HEK293T (cell line): Measurements from ENCODE around the gene NBAS.
"Not testable (repeated sequence)": the region's sequence is repeated elsewhere in the genome, so short reads cannot be mapped to it uniquely, and the experiment has no call there.

Experiments used
- CTCF ChIA-PET: fragments of 350-600 bp; formaldehyde crosslinking; extraction: SDS; loops from one replicate; lab custom pipeline; 2021; ENCODE audit warnings: antibody characterized with exemption, inconsistent platforms; lab: Yijun Ruan, JAX
- POLR2A ChIA-PET: fragments of 350-600 bp; formaldehyde crosslinking; extraction: SDS; loops from one replicate; lab custom pipeline; 2020; ENCODE audit warnings: antibody characterized with exemption, inconsistent platforms; lab: Yijun Ruan, JAX
- DNase-seq: peaks from one replicate; pipeline ENCODE4 v3.0.0; 2012; ENCODE audit warnings: mixed read lengths; ENCODE audit errors: extremely low spot score
- ARNT ChIP-seq: fragments of 450-650 bp; IDR thresholded peaks from 2 replicates; pipeline ENCODE4 v1.6.1; 2017; ENCODE audit warnings: mild to moderate bottlenecking
- BHLHE40 ChIP-seq: fragments of 450-650 bp; IDR thresholded peaks from 2 replicates; pipeline ENCODE4 v1.6.1; 2016; ENCODE audit warnings: mild to moderate bottlenecking, moderate library complexity, borderline replicate concordance
- CTBP1 ChIP-seq: fragments of 450-650 bp; IDR thresholded peaks from 2 replicates; pipeline ENCODE4 v1.6.1; 2016; ENCODE audit warnings: borderline replicate concordance
- ELF4 ChIP-seq: fragments of 450-650 bp; IDR thresholded peaks from 2 replicates; pipeline ENCODE4 v1.6.1; 2017; ENCODE audit warnings: antibody characterized with exemption
- FOXA1 ChIP-seq: fragments of 450-650 bp; IDR thresholded peaks from 2 replicates; pipeline ENCODE4 v1.6.1; 2016; ENCODE audit warnings: mild to moderate bottlenecking
- FOXK2 ChIP-seq: fragments of 450-650 bp; IDR thresholded peaks from 2 replicates; pipeline ENCODE4 v1.6.1; 2016; ENCODE audit warnings: mild to moderate bottlenecking
- FOXM1 ChIP-seq: fragments of 450-650 bp; IDR thresholded peaks from 2 replicates; pipeline ENCODE4 v1.6.1; 2017; ENCODE audit warnings: mild to moderate bottlenecking, borderline replicate concordance
- HDGF ChIP-seq: fragments of 450-650 bp; IDR thresholded peaks from 2 replicates; pipeline ENCODE4 v1.6.1; 2017; ENCODE audit warnings: antibody characterized with exemption, borderline replicate concordance
- L3MBTL2 ChIP-seq: fragments of 450-650 bp; conservative IDR thresholded peaks from 2 replicates; pipeline ENCODE4 v1.6.1; 2016; ENCODE audit warnings: mild to moderate bottlenecking
- LEF1 ChIP-seq: fragments of 450-650 bp; IDR thresholded peaks from 2 replicates; pipeline ENCODE4 v1.6.1; 2017; ENCODE audit warnings: mild to moderate bottlenecking, borderline replicate concordance
- NFRKB ChIP-seq: fragments of 450-650 bp; IDR thresholded peaks from 2 replicates; pipeline ENCODE4 v1.6.1; 2016; ENCODE audit warnings: mild to moderate bottlenecking, moderate library complexity
- SP1 ChIP-seq: fragments of 450-650 bp; IDR thresholded peaks from 2 replicates; pipeline ENCODE4 v1.6.1; 2017
- SUZ12 ChIP-seq: fragments of 450-650 bp; IDR thresholded peaks from 2 replicates; pipeline ENCODE4 v1.6.1; 2016; ENCODE audit warnings: mild to moderate bottlenecking
- TARDBP ChIP-seq: fragments of 450-650 bp; IDR thresholded peaks from 2 replicates; pipeline ENCODE4 v1.6.1; 2016
- ZNF384 ChIP-seq: fragments of 450-650 bp; IDR thresholded peaks from 2 replicates; pipeline ENCODE4 v1.6.1; 2016
- TF ChIP-seq, protein P1 (sequence below): fragments of 450-650 bp; IDR thresholded peaks from 2 replicates; pipeline ENCODE4 v1.6.1; 2016

Gene NBAS

GRCh38 chr2:15325296-15325695 lies 235.8 kb downstream of the NBAS start:
- TF ChIP-seq NFRKB: no peak
- no peak for TF ChIP-seq SUZ12
- TF ChIP-seq L3MBTL2: no peak
- TF ChIP-seq, protein P1, sequence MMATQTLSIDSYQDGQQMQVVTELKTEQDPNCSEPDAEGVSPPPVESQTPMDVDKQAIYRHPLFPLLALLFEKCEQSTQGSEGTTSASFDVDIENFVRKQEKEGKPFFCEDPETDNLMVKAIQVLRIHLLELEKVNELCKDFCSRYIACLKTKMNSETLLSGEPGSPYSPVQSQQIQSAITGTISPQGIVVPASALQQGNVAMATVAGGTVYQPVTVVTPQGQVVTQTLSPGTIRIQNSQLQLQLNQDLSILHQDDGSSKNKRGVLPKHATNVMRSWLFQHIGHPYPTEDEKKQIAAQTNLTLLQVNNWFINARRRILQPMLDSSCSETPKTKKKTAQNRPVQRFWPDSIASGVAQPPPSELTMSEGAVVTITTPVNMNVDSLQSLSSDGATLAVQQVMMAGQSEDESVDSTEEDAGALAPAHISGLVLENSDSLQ: no peak
- no peak for TF ChIP-seq ARNT
- TF ChIP-seq FOXK2: no peak
- TF ChIP-seq LEF1: no peak
- no peak for TF ChIP-seq SP1
- TF ChIP-seq TARDBP: no peak
- TF ChIP-seq CTBP1: no peak
- no peak for TF ChIP-seq BHLHE40
- no peak for TF ChIP-seq ZNF384
- no peak for TF ChIP-seq ELF4
- no peak for TF ChIP-seq HDGF
- no peak for TF ChIP-seq FOXM1
- no peak for TF ChIP-seq FOXA1
- ChIA-PET POLR2A (no interaction called here), CTCF (no interaction called here)
- no peak for DNase-seq

DNA sequence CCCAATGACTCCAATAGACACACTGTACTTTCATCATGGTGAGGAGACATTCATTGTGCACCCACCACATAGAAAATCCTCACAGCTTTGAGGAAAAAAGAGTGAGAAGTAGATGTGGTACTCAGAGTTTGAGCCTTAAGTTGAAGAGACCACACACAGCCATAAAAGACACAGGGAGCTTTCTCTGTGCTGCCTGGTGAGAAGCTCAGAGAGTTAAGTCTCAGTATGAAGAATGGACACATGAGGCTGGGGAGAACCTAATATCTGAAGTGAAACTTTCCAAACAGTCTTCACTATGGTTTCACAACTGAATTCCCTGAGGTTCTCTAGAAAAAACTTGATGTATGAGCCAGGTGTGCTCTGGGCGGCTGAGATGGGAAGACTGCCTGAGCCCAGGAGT lies 237.9 kb downstream of the NBAS start:
- POLR2A ChIA-PET: no interaction called here

DNA sequence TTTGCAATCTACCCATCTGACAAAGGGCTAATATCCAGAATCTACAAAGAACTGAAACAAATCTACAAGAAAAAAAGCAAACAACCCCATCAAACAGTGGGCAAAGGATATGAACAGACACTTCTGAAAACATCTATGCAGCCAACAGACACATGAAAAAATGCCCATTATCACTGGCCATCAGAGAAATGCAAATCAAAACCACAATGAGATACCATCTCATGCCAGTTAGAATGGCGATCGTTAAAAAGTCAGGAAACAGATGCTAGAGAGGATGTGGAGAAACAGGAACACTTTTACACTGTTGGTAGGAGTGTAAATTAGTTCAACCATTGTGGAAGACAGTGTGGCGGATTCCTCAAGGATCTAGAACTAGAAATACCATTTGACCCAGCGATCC lies 239.7 kb downstream of the NBAS start:
- DNase-seq, POLR2A ChIA-PET, CTCF ChIA-PET: not testable (repeated sequence)

More for the DNA sequence above, 237.9 kb downstream of the NBAS start:
- TF ChIP-seq SP1 (no peak), ZNF384 (no peak)
- CTCF ChIA-PET: no interaction called here
- DNase-seq: no peak

DNA sequence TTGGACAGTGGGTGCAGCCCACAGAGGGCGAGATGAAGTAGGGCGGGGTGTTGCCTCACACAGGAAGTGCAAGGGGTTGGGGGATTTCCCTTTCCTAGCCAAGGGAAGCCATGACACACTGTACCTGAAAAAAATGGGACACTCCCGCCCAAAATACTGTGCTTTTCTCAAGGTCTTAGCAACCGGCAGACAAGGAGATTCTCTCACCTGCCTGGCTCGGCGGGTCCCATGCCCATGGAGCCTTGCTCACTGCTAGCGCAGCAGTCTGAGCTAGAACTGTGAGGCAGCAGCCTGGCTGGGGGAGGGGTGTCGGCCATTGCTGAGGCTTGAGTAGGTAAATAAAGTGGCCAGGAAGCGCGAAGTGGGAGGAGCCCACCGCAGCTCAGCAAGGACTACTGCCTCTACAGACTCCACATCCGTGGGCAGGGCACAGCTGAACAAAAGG lies 244.7 kb downstream of the NBAS start:
- TF ChIP-seq L3MBTL2 (no peak), NFRKB (no peak), SUZ12 (no peak), SP1 (no peak), CTBP1 (no peak), FOXK2 (no peak), FOXM1 (no peak), ELF4 (no peak), BHLHE40 (no peak), FOXA1 (no peak)
- ChIA-PET POLR2A (no interaction called here), CTCF (no interaction called here)
- no peak for DNase-seq

GRCh38 chr2:15315411-15315810 lies 245.7 kb downstream of the NBAS start:
- no peak for DNase-seq
- POLR2A ChIA-PET: no interaction called here
- TF ChIP-seq L3MBTL2 (no peak), ELF4 (no peak), ARNT (no peak), ZNF384 (no peak), FOXA1 (no peak), FOXK2 (no peak), HDGF (no peak), SP1 (no peak), FOXM1 (no peak), SUZ12 (no peak), TARDBP (no peak), CTBP1 (no peak)
- TF ChIP-seq, protein P1: no peak
- CTCF ChIA-PET: no interaction called here

DNA sequence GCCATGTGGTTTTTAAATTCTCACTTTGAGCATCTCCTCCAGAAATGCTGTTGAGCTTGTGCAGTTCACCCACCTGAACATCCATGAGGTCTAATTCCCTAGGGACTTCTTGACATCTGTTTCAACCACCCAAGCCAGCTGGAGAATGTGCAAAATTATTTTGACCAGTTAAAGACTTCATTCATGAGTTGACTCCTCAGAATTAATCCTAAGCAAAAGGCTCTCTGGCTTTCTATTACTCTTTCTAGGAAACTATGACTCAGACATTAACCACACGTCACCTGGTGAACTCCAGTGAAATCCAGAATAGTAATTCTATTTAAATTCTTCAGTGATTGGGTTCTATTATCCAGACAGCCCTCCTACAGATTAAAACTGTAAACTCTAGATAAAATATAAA lies 247.5 kb downstream of the NBAS start:
- TF ChIP-seq ARNT: no peak
- no peak for TF ChIP-seq FOXK2
- no peak for TF ChIP-seq HDGF
- TF ChIP-seq NFRKB: no peak
- TF ChIP-seq L3MBTL2: no peak
- TF ChIP-seq SP1: no peak
- TF ChIP-seq LEF1: no peak
- no peak for TF ChIP-seq BHLHE40
- ChIA-PET POLR2A (no interaction called here), CTCF (no interaction called here)
- DNase-seq: no peak

GRCh38 chr2:15311926-15312325 lies 249.2 kb downstream of the NBAS start:
- ChIA-PET CTCF (no interaction called here), POLR2A (no interaction called here)
- DNase-seq: no peak
- no peak for TF ChIP-seq HDGF
- no peak for TF ChIP-seq BHLHE40
- no peak for TF ChIP-seq LEF1
- TF ChIP-seq, protein P1: no peak
- no peak for TF ChIP-seq NFRKB
- TF ChIP-seq FOXA1: no peak
- TF ChIP-seq L3MBTL2: no peak
- no peak for TF ChIP-seq CTBP1
- no peak for TF ChIP-seq FOXM1
- TF ChIP-seq ELF4: no peak
- TF ChIP-seq SUZ12: no peak
- TF ChIP-seq ZNF384: no peak
- no peak for TF ChIP-seq TARDBP
- TF ChIP-seq ARNT: no peak
- TF ChIP-seq FOXK2: no peak
- TF ChIP-seq SP1: no peak
